WERI-Rb-1 (cell line): Measurements from ENCODE around the gene OR1J2.

Experiments
- DNase-seq: peaks from one replicate; pipeline ENCODE4 v3.0.0-alpha.2; 2020
- H3K27ac ChIP-seq: fragments of 250-450 bp; sonication (Bioruptor Pico); 2 replicates; pipeline ENCODE4 v1.5.1; 2020; ENCODE audit warnings: mild to moderate bottlenecking, moderate library complexity
- H3K27me3 ChIP-seq: fragments of 250-450 bp; sonication (Bioruptor Pico); 2 replicates; pipeline ENCODE4 v1.5.1; 2021; ENCODE audit warnings: mild to moderate bottlenecking, low read depth, moderate library complexity; ENCODE audit not compliant: insufficient read depth, severe bottlenecking
- H3K36me3 ChIP-seq: fragments of 250-450 bp; sonication (Bioruptor Pico); 2 replicates; pipeline ENCODE4 v1.5.1; 2020; ENCODE audit warnings: mild to moderate bottlenecking, moderate library complexity
- H3K4me3 ChIP-seq: 2 replicates; pipeline ENCODE4 v1.5.1; 2011; ENCODE audit warnings: low read depth, mild to moderate bottlenecking, control low read depth, low read length
- H3K9me3 ChIP-seq: fragments of 250-450 bp; sonication (Bioruptor Pico); 2 replicates; pipeline ENCODE4 v1.5.1; 2021; ENCODE audit warnings: mild to moderate bottlenecking, moderate library complexity; ENCODE audit not compliant: severe bottlenecking
- CTCF ChIP-seq: IDR thresholded peaks from 2 replicates; pipeline ENCODE4 v1.5.1; 2011; ENCODE audit warnings: low read depth, mild to moderate bottlenecking, control low read depth, inconsistent platforms, low read length

The OR1J2 gene

GRCh38 chr9:122510502-122510901 lies at the start of gene OR1J2:
Gene OR1J2 (plus strand): TSS chr9:122510802. CDS start chr9:122510802, 0 bp downstream.
- H3K9me3 ChIP-seq: no peaks in the 10 kb centered on the region
- H3K36me3 ChIP-seq: no peaks in the 10 kb centered on the region
- no peaks in the 10 kb centered on the region for H3K27me3 ChIP-seq
- H3K4me3 ChIP-seq: no peak within 1 kb of the TSS
- DNase-seq: no peak
- TF ChIP-seq CTCF: no peak
- H3K27ac ChIP-seq: no peak within 1 kb of the TSS

GRCh38 chr9:122463828-122464632 lies 46.6 kb upstream of the OR1J2 start:
- DNase-seq: peak; percentile 89
- TF ChIP-seq CTCF: peak; percentile 69
- H3K4me3 ChIP-seq: no peak overlapping the region
- peaks cover 8% of the 10 kb centered on the region for H3K27me3 ChIP-seq
- H3K27ac ChIP-seq: peak overlapping the region; percentile 32
- H3K9me3 ChIP-seq: no peaks in the 10 kb centered on the region
- H3K36me3 ChIP-seq: no peaks in the 10 kb centered on the region

- no peaks in the 10 kb centered on the region for H3K36me3 ChIP-seq
- peaks cover 8% of the 10 kb centered on the region for H3K27me3 ChIP-seq
- DNase-seq: peak; percentile 80
- H3K9me3 ChIP-seq: peaks cover under 1% of the 10 kb centered on the region
- no peak overlapping the region for H3K27ac ChIP-seq
- 0 out of 2 replicates have a peak overlapping the region, but pooled peaks have one; percentile 8 for H3K4me3 ChIP-seq
- TF ChIP-seq CTCF: peak; percentile 78
Observed at GRCh38 chr9:122464633-122465567, 45.7 kb upstream of the OR1J2 start.

GRCh38 chr9:122466456-122466855 lies 44.1 kb upstream of the OR1J2 start:
- Histone ChIP-seq H3K36me3 (no peaks in the 10 kb centered on the region), H3K4me3 (no peak overlapping the region), H3K27me3 (peaks cover 8% of the 10 kb centered on the region), H3K9me3 (peaks cover 3% of the 10 kb centered on the region), H3K27ac (no peak overlapping the region)
- no peak for TF ChIP-seq CTCF
- DNase-seq: no peak

GRCh38 chr9:122468735-122469134 lies 41.9 kb upstream of the OR1J2 start:
- DNase-seq: no peak
- Histone ChIP-seq H3K9me3 (peaks cover 6% of the 10 kb centered on the region), H3K27me3 (peaks cover 20% of the 10 kb centered on the region), H3K36me3 (no peaks in the 10 kb centered on the region), H3K4me3 (no peak overlapping the region), H3K27ac (no peak overlapping the region)
- TF ChIP-seq CTCF: no peak
